Measurements from ENCODE around the gene OR5AN1. TPM values are rescaled to one million over a fixed set of nuclear protein-coding genes. Genes with fewer than 3 reads are reported as not detected.
"Not testable (repeated sequence)": the region's sequence is repeated elsewhere in the genome, so short reads cannot be mapped to it uniquely, and the experiment has no call there.

Gene OR5AN1
- total and polyA plus RNA-seq, 12 donors = not detected

DNA sequence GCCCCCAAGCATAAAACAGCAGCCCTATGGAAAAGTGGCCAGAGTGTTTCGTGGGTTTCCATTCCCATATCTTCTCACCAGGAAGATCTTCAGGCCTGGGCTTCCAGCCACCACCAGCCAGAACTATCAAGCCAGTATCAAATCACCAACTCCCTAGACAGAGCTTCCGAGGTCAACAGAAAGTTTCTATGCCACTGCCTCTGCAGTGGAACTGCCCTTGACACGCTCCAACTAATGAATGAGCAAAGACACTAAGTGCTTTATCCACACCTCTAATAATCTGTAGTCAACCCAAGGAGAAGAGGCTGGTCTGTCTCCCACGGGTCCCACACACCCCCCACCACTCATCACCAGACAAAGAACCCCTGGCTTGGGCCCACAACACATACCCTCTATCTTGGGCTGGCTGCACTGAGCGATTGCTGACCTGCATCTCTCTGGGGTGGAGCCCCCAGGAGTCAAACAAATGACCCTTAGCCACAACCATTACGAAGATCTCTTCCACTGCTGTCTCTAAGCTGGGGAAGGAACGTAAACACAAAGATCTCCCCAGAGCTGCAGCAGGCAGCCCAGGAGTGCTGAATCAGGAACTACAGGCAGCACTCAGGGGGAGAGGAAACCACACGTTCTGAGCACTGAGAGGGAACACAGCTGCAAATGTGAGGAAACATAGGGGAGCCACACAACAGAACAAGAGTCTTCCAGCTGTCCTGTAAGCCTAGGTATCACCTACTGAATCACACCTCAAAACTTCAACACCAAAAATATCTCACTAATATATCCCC is 9.7 kb downstream of the OR5AN1 start:
- peak in 3 of 8 donors; percentile 45 to 75 (median 59) for ATAC-seq
- no peak for DNase-seq
- no peak overlapping the region for H3K27ac ChIP-seq
- no peak overlapping the region for H3K4me3 ChIP-seq
- H3K4me1 ChIP-seq = no peaks in the 10 kb centered on the region
- peaks cover 0 to 4% (median 0%) of the 10 kb centered on the region in 7 donors for H3K27me3 ChIP-seq
- peaks cover 0 to 28% (median 11%) of the 10 kb centered on the region in 11 donors for H3K9me3 ChIP-seq
- H3K36me3 ChIP-seq = no peaks in the 10 kb centered on the region
- whole genome bisulfite sequencing, 2 donors = 47 to 56% methylated on average over 8 of the region's 8 CpGs
- TF ChIP-seq CTCF (IDR thresholded peaks at IDR 0.05) = no peak
- intact Hi-C loops (cut with DNase I) = no loop called here

- peaks cover 0 to 32% (median 12%) of the 10 kb centered on the region in 11 donors for H3K9me3 ChIP-seq
- H3K27me3 ChIP-seq; H3K4me1 ChIP-seq; intact Hi-C loops (cut with DNase I); DNase-seq; H3K27ac ChIP-seq; H3K36me3 ChIP-seq; H3K4me3 ChIP-seq; ATAC-seq: not testable (repeated sequence)
- WGBS, 2 donors = 24 to 50% methylated on average over 3 of the region's 3 CpGs
Measured at GRCh38 chr11:59372324-59372723, 13.6 kb downstream of the OR5AN1 start.

DNA sequence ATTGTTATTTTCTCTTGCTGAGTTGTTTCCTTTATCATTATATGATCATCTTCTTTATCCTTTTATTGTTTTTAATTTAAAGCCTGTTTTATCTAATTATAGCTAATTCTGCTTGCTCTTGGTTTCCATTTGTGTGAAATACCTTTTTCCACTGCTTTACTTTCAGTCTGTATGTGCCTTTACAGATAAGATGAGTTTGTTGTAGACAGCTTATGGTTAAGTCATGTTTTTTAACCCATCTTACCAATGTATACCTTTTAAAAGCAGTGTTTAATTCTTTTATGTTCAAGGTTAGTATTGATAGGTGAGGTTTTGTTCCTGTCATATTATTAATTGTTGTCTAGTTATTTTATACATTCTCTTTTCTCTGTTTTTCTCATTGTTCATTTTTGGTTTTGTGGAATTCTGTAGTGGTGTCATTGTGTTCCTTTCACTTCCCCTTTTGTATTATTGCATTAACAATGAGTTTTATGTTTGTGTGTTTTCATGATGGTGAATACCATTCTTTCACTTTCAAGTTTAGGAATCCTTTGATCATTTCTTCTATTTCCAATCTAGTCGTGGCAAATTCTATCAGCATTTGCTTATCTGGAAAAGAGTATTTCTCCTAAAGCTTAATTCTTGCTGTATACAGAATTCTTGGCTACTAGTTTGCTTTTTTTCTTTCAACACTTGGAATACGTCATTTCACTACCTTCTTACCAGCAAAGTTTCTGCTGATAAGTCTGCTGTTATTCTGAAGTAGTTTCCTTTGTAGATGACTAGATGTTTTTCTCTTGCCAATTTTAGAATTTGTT is 21.8 kb downstream of the OR5AN1 start:
- intact Hi-C loops (cut with DNase I) = no loop called here
- 44 to 53% methylated on average over 2 of the region's 2 CpGs for WGBS, 2 donors
- ATAC-seq = no peak
- H3K27ac ChIP-seq = no peak overlapping the region
- H3K4me3 ChIP-seq = no peak overlapping the region
- no peak for TF ChIP-seq CTCF (IDR thresholded peaks at IDR 0.05)
- H3K9me3 ChIP-seq = peaks cover 0 to 22% (median 0%) of the 10 kb centered on the region in 11 donors
- no peak for DNase-seq
- no peaks in the 10 kb centered on the region for H3K27me3 ChIP-seq
- H3K36me3 ChIP-seq = no peaks in the 10 kb centered on the region
- no peaks in the 10 kb centered on the region for H3K4me1 ChIP-seq

DNA sequence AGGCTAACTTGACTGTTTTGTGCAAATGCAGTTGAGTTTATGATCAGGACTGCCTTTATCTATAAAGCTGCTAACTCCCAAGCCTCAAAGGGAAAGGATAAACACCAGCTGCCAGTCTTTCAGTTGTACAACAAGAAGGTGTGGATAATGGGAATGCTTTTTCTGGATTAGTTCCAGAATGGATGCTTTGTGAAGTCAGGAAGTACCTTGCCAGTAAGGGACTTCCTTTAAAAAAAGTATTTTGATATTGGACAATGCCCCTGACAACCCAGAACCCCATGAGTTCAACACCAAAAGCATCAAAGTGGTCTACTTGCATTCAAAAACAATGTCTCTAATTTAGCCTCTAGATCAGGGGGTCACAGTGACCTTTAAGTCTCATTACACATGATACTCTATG is 35.5 kb downstream of the OR5AN1 start:
- no peak overlapping the region for H3K4me3 ChIP-seq
- H3K27me3 ChIP-seq = no peaks in the 10 kb centered on the region
- TF ChIP-seq CTCF (IDR thresholded peaks at IDR 0.05) = no peak
- ATAC-seq (no peak), DNase-seq (no peak)
- intact Hi-C loops (cut with DNase I) = no loop called here
- H3K36me3 ChIP-seq = no peaks in the 10 kb centered on the region
- H3K27ac ChIP-seq = no peak overlapping the region
- H3K4me1 ChIP-seq = no peaks in the 10 kb centered on the region
- H3K9me3 ChIP-seq = no peaks in the 10 kb centered on the region
